ENCODE results near the gene PCBP1.
A peak's percentile ranks its signal among the peaks of the same experiment; 100 is the strongest.
"Not testable (repeated sequence)": the region's sequence is repeated elsewhere in the genome, so short reads cannot be mapped to it uniquely, and the experiment has no call there.

The PCBP1 gene

GRCh38 chr2:70086278-70086837 is 919 bp upstream of the PCBP1 start:
- in situ Hi-C loops (cut with HindIII; ENCODE audit: low pct_unique_long_range_greater_than_20kb, low sequenced_read_pairs), result no loop called here
- peak in 1 of 2 experiments; percentile 90 for DNase-seq (ENCODE audit: low read depth in 1 of 2, low spot score in 1 of 2)
- no peak for TF ChIP-seq JUND (IDR thresholded peaks at IDR 0.05; ENCODE audit: low read depth)

DNA sequence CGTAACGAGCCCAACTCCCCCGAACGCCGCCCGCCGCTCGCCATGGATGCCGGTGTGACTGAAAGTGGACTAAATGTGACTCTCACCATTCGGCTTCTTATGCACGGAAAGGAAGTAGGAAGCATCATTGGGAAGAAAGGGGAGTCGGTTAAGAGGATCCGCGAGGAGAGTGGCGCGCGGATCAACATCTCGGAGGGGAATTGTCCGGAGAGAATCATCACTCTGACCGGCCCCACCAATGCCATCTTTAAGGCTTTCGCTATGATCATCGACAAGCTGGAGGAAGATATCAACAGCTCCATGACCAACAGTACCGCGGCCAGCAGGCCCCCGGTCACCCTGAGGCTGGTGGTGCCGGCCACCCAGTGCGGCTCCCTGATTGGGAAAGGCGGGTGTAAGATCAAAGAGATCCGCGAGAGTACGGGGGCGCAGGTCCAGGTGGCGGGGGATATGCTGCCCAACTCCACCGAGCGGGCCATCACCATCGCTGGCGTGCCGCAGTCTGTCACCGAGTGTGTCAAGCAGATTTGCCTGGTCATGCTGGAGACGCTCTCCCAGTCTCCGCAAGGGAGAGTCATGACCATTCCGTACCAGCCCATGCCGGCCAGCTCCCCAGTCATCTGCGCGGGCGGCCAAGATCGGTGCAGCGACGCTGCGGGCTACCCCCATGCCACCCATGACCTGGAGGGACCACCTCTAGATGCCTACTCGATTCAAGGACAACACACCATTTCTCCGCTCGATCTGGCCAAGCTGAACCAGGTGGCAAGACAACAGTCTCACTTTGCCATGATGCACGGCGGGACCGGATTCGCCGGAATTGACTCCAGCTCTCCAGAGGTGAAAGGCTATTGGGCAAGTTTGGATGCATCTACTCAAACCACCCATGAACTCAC is 673 bp downstream of the PCBP1 start:
- DNase-seq (ENCODE audit: low read depth in 1 of 2, low spot score in 1 of 2), result peak in 1 of 2 experiments; percentile 51
- in situ Hi-C loops (cut with HindIII; ENCODE audit: low pct_unique_long_range_greater_than_20kb, low sequenced_read_pairs), result no loop called here
- no peak for TF ChIP-seq JUND (IDR thresholded peaks at IDR 0.05; ENCODE audit: low read depth)

- in situ Hi-C loops (cut with HindIII; ENCODE audit: low pct_unique_long_range_greater_than_20kb, low sequenced_read_pairs), result no loop called here
- DNase-seq (ENCODE audit: low read depth in 1 of 2, low spot score in 1 of 2), result no peak
- TF ChIP-seq JUND (IDR thresholded peaks at IDR 0.05; ENCODE audit: low read depth), result no peak
Measured at GRCh38 chr2:70088598-70089219, 1.4 kb downstream of the PCBP1 start.

DNA sequence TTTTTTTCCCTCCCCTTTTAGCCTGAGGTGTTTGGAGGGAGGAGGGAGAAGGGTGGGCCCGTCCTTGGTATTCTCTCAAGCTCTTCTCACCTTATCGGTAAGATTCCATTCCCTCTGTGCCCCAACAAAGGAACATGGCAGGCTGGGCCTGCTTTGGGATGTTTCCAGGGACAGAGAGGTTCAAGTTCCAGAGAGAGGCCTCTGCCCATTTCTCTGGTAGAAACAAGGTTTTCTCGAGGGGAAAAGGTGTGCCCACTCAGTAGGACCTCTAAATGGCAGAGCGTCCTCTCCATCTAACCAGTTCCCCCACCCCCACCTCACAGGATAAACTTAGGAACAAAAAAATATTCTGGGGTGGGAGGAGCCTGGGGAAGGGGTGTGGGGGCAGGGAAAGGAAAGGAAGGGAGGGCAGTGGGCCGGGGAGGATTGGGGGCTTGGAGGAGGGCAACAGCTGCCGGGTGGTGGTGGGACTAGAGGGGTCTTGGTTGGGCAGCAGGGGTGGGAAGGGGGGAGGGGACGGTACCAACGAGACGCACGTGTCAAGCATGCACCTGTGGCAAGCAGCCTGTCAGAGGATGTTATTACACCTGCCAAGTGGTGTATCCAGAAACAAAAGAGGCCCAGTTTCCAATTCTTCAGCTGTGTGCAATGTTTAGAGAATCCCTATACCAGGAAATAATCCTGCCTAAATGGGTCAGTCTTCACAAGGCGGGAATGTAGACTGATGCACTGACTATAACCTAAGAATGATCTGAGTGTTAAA is 2.1 kb downstream of the PCBP1 start:
- TF ChIP-seq JUND (IDR thresholded peaks at IDR 0.05; ENCODE audit: low read depth), result no peak
- in situ Hi-C loops (cut with HindIII; ENCODE audit: low pct_unique_long_range_greater_than_20kb, low sequenced_read_pairs), result no loop called here
- no peak for DNase-seq (ENCODE audit: low read depth in 1 of 2, low spot score in 1 of 2)

DNA sequence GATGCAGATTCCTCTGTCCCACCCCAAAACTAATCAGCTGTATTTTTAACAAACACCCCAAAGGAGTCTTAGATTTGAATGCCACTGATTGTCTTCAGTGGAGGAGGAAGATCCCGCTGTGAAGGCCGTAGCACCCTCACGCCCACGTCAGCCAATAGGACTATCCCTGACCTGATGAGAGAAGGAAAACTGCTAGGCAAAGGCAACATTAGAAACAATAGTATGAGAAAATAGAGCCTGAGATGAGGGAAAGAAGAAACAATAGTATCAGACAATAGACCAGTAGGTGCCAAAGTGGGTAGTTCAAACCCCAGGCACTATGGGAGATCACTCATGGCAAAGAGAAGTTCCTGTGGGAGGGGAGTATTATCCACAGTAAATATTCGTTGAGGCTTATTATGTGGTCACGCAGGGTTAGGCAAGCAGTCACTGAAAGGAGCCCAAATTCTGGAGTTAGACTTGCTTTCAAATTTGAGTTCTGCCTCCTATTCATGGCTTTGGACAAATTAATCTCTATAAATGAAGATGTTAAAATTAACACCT is 2.8 kb downstream of the PCBP1 start:
- no peak for TF ChIP-seq JUND (IDR thresholded peaks at IDR 0.05; ENCODE audit: low read depth)
- in situ Hi-C loops (cut with HindIII; ENCODE audit: low pct_unique_long_range_greater_than_20kb, low sequenced_read_pairs), result no loop called here
- DNase-seq (ENCODE audit: low read depth in 1 of 2, low spot score in 1 of 2), result no peak

DNA sequence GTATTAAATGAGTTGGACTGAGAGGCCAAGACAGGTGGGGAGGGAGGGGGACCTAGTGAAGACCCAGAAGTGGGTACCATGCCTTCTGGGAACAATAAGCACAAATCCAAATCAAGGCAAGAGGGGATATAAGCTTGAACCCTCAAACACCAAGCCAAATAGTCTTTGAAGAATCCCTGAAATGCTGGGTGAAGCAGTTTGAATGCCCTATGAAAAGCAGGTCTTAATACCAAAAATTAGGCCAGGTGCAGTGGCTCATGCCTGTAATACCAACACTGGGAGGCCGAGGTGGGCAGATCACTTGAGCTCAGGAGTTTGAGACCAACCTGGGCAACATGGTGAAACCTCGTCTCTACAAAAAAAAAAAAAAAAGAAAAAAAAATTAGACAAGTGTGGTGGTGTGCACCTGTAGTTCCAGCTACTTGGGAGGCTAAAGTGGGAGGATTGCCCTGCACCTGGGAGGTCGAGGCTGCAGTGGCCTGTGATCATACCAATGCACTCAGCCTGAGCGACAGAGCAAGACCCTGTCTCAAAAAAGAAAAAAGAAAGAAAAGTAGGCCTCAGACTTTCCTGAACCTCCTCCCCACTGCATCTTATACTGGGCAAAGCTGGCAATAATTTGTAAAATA is 3.5 kb downstream of the PCBP1 start:
- in situ Hi-C loops (cut with HindIII; ENCODE audit: low pct_unique_long_range_greater_than_20kb, low sequenced_read_pairs), result no loop called here
- DNase-seq (ENCODE audit: low read depth in 1 of 2, low spot score in 1 of 2), result no peak
- TF ChIP-seq JUND (IDR thresholded peaks at IDR 0.05; ENCODE audit: low read depth), result no peak

DNA sequence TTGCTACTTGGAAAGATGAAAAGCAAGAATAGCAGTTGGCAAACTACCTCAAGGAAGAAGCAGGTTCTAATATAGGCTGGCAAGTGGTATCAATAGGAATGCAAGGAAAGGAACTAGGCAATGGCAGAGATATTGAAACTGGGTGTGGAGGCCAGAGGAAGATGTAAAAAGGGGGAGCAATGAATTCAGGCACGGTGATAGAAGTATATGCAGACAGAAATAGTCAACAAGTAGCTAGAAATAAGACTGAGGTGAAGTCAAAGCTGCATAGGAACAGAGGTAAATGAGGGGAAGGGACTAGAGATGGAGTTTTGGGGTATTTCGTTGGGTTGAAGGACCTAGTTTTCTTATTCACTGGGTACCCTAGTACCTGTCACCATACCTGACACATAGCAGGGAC is 4.1 kb downstream of the PCBP1 start:
- no peak for TF ChIP-seq JUND (IDR thresholded peaks at IDR 0.05; ENCODE audit: low read depth)
- no peak for DNase-seq (ENCODE audit: low read depth in 1 of 2, low spot score in 1 of 2)
- in situ Hi-C loops (cut with HindIII; ENCODE audit: low pct_unique_long_range_greater_than_20kb, low sequenced_read_pairs), result no loop called here

GRCh38 chr2:70091816-70092215 is 4.5 kb downstream of the PCBP1 start:
- in situ Hi-C loops (cut with HindIII; ENCODE audit: low pct_unique_long_range_greater_than_20kb, low sequenced_read_pairs), result no loop called here
- no peak for TF ChIP-seq JUND (IDR thresholded peaks at IDR 0.05; ENCODE audit: low read depth)
- DNase-seq (ENCODE audit: low read depth in 1 of 2, low spot score in 1 of 2), result no peak

- in situ Hi-C loops (cut with HindIII; ENCODE audit: low pct_unique_long_range_greater_than_20kb, low sequenced_read_pairs); DNase-seq (ENCODE audit: low read depth in 1 of 2, low spot score in 1 of 2): not testable (repeated sequence)
Measured at GRCh38 chr2:70092576-70093243, 5.4 kb downstream of the PCBP1 start.

DNA sequence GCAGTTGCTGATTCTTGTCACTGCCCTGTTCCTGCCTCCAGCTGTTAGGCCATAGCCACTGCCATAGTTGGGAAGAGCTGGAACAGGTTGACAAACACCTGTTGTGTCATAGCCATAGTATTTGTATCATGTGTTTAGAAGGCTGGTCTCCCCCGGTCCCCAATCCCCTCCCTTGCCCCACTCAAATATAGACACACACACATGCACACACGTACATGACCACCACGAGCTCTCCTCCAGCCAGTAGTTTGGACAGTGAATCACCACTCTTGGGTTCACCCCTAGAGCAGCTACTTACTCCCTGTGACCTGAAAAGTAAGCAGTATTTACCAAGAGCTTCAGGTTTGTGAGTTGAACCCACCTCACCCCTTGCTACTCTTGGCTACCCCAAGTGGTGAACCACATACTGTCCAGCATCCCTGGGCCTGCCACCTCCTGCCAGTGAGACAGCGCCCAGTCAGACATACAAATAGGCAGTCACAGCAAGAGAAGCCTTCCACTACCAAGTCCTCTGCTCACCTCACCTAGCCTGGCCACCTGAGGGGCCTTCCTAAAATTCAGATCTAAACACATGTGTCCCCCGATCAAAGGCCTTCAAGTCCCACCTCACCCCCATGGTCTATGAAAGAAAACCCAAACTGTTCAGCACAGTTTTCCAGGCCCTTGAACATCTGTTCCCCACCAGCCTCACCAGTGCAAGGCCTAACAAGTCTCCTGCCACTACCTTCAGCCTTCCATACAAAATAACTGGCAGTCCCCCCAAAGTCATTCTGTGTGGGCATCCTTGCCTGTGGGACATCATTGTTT is 7.1 kb downstream of the PCBP1 start:
- in situ Hi-C loops (cut with HindIII; ENCODE audit: low pct_unique_long_range_greater_than_20kb, low sequenced_read_pairs), result no loop called here
- no peak for TF ChIP-seq JUND (IDR thresholded peaks at IDR 0.05; ENCODE audit: low read depth)
- DNase-seq (ENCODE audit: low read depth in 1 of 2, low spot score in 1 of 2), result no peak

Measured in T47D (cell line).